ENCODE data around the gene ARMC8.

The ARMC8 gene

GRCh38 chr3:138203938-138204337 lies 16.8 kb downstream of the ARMC8 start:
- ATAC-seq (replicated peaks; ENCODE audit: extremely low read depth, poor library complexity, severe bottlenecking) = no peak
- Mint-ChIP-seq H3K36me3 (ENCODE audit: insufficient read depth) (peaks cover 2% of the 10 kb centered on the region), H3K27ac (ENCODE audit: low read depth) (no peak overlapping the region), H3K9me3 (no peaks in the 10 kb centered on the region), H3K4me3 (no peak overlapping the region), H3K4me1 (peaks cover 69% of the 10 kb centered on the region), H3K27me3 (no peaks in the 10 kb centered on the region)
- DNase-seq (ENCODE audit: low spot score in 2 of 2) = no peak

- Mint-ChIP-seq H3K9me3 (no peaks in the 10 kb centered on the region), H3K27ac (ENCODE audit: low read depth) (no peak overlapping the region), H3K4me3 (no peak overlapping the region), H3K27me3 (no peaks in the 10 kb centered on the region), H3K36me3 (ENCODE audit: insufficient read depth) (peaks cover 2% of the 10 kb centered on the region), H3K4me1 (peaks cover 61% of the 10 kb centered on the region)
- ATAC-seq (replicated peaks; ENCODE audit: extremely low read depth, poor library complexity, severe bottlenecking) = no peak
- no peak for DNase-seq (ENCODE audit: low spot score in 2 of 2)
Observed at GRCh38 chr3:138205527-138205926, 18.4 kb downstream of the ARMC8 start.

GRCh38 chr3:138206196-138206595 lies 19.1 kb downstream of the ARMC8 start:
- DNase-seq (ENCODE audit: low spot score in 2 of 2) (no peak), ATAC-seq (replicated peaks; ENCODE audit: extremely low read depth, poor library complexity, severe bottlenecking) (no peak)
- no peaks in the 10 kb centered on the region for H3K36me3 Mint-ChIP-seq (ENCODE audit: insufficient read depth)
- no peak overlapping the region for H3K4me3 Mint-ChIP-seq
- no peak overlapping the region for H3K27ac Mint-ChIP-seq (ENCODE audit: low read depth)
- no peaks in the 10 kb centered on the region for H3K27me3 Mint-ChIP-seq
- peaks cover 62% of the 10 kb centered on the region for H3K4me1 Mint-ChIP-seq
- H3K9me3 Mint-ChIP-seq = no peaks in the 10 kb centered on the region

GRCh38 chr3:138210528-138210927 lies 23.4 kb downstream of the ARMC8 start:
- Mint-ChIP-seq H3K4me3 (no peak overlapping the region), H3K27ac (ENCODE audit: low read depth) (no peak overlapping the region), H3K27me3 (no peaks in the 10 kb centered on the region), H3K4me1 (peaks cover 46% of the 10 kb centered on the region), H3K36me3 (ENCODE audit: insufficient read depth) (peaks cover 9% of the 10 kb centered on the region), H3K9me3 (no peaks in the 10 kb centered on the region)
- DNase-seq (ENCODE audit: low spot score in 2 of 2) (no peak), ATAC-seq (replicated peaks; ENCODE audit: extremely low read depth, poor library complexity, severe bottlenecking) (no peak)

- Mint-ChIP-seq H3K36me3 (ENCODE audit: insufficient read depth) (peaks cover 11% of the 10 kb centered on the region), H3K9me3 (no peaks in the 10 kb centered on the region), H3K4me1 (peaks cover 36% of the 10 kb centered on the region), H3K4me3 (no peak overlapping the region), H3K27me3 (no peaks in the 10 kb centered on the region), H3K27ac (ENCODE audit: low read depth) (no peak overlapping the region)
- DNase-seq (ENCODE audit: low spot score in 2 of 2) (no peak), ATAC-seq (replicated peaks; ENCODE audit: extremely low read depth, poor library complexity, severe bottlenecking) (no peak)
Observed at GRCh38 chr3:138213398-138214085, 26.4 kb downstream of the ARMC8 start.

DNA sequence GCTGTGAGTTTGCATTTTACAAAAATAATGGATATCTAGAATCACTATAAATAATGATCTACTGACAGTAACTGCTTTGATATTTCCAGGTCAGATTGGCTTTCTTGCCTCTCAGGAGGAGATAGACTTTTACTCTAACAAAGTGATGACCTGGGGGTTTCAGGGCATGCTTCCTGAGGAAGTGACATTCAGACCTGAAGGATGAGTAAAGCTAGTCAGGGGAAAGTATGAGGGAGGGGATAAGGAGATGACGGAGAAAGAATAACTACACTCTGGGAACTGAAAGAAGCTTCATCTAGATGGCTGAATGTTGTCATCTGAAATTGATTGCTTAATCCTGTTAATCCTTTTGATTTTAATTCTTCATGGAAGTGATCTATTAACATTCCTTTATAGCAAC lies 32.2 kb downstream of the ARMC8 start:
- Mint-ChIP-seq H3K9me3 (no peaks in the 10 kb centered on the region), H3K27me3 (no peaks in the 10 kb centered on the region), H3K27ac (ENCODE audit: low read depth) (no peak overlapping the region), H3K36me3 (ENCODE audit: insufficient read depth) (peaks cover 17% of the 10 kb centered on the region), H3K4me3 (no peak overlapping the region), H3K4me1 (peaks cover 26% of the 10 kb centered on the region)
- ATAC-seq (replicated peaks; ENCODE audit: extremely low read depth, poor library complexity, severe bottlenecking) (no peak), DNase-seq (ENCODE audit: low spot score in 2 of 2) (no peak)

DNA sequence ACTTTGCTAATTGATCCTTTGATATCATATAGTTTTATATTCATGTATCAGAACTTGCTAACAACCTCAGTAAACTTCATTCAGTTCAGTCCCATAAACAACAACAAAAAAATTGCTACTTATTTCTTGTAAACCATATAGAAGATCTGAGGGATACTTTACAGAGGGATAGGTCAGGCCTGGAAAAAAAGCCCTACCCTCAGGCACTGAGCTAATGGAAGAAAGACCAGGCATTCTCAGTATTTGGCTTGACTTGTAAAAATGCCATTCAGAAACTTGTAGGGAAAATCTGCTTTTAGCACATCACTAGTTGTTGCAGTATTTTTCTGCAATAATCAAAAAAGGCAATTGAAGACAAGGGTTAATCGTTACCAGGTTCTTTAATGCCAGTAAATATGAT lies 33.1 kb downstream of the ARMC8 start:
- no peak overlapping the region for H3K4me3 Mint-ChIP-seq
- ATAC-seq (replicated peaks; ENCODE audit: extremely low read depth, poor library complexity, severe bottlenecking) (no peak), DNase-seq (ENCODE audit: low spot score in 2 of 2) (no peak)
- H3K27me3 Mint-ChIP-seq = no peaks in the 10 kb centered on the region
- H3K27ac Mint-ChIP-seq (ENCODE audit: low read depth) = peak overlapping the region; percentile 7
- H3K36me3 Mint-ChIP-seq (ENCODE audit: insufficient read depth) = peaks cover 24% of the 10 kb centered on the region
- H3K9me3 Mint-ChIP-seq = no peaks in the 10 kb centered on the region
- peaks cover 26% of the 10 kb centered on the region for H3K4me1 Mint-ChIP-seq

GRCh38 chr3:138220788-138221187 lies 33.7 kb downstream of the ARMC8 start:
- H3K27me3 Mint-ChIP-seq = no peaks in the 10 kb centered on the region
- ATAC-seq (replicated peaks; ENCODE audit: extremely low read depth, poor library complexity, severe bottlenecking) (no peak), DNase-seq (ENCODE audit: low spot score in 2 of 2) (no peak)
- peaks cover 29% of the 10 kb centered on the region for H3K36me3 Mint-ChIP-seq (ENCODE audit: insufficient read depth)
- no peak overlapping the region for H3K4me3 Mint-ChIP-seq
- peak overlapping the region; percentile 17 for H3K27ac Mint-ChIP-seq (ENCODE audit: low read depth)
- H3K9me3 Mint-ChIP-seq = no peaks in the 10 kb centered on the region
- peaks cover 26% of the 10 kb centered on the region for H3K4me1 Mint-ChIP-seq

DNA sequence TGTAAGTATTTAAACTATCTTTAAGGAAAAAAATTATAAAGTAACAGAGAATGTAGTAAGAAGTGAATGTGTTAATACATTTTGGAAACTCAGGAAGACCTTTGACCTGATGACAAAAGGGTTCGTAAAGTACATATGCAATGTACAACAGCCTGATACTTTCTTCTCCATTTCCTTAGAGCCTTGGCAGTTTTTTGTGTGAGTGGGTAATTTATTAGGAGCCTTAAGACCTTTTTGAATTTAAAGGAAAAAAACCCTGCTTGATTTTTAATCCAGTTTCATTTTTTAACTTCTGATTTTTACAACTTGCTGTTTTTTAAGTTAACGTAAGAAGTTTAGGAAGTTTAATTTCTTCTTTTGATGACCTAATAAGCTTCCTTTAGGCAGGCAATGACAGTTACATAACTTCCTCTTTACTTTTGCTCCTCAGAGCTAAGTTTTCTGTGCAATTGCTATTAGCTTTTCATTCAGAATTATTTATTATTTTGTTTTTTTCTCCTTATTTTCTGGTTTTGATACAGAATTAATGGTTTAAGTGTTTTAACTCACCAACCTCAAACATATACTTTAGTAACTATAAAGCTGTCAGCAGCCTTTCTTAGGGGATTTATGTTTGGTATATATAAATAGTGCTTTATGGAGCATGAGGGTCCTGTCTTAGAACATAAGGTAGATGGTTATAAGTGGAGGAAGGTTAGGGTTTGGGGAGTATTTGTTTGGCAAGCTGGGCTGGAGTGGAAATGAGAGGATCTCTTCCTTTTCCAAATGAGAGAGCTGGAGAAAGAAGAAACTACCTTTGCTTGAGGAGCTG lies 35.2 kb downstream of the ARMC8 start:
- H3K4me3 Mint-ChIP-seq = no peak overlapping the region
- DNase-seq (ENCODE audit: low spot score in 2 of 2) = no peak
- H3K27me3 Mint-ChIP-seq = no peaks in the 10 kb centered on the region
- H3K36me3 Mint-ChIP-seq (ENCODE audit: insufficient read depth) = peaks cover 42% of the 10 kb centered on the region
- H3K9me3 Mint-ChIP-seq = no peaks in the 10 kb centered on the region
- H3K27ac Mint-ChIP-seq (ENCODE audit: low read depth) = peak overlapping the region; percentile 17
- peaks cover 26% of the 10 kb centered on the region for H3K4me1 Mint-ChIP-seq
- no peak for ATAC-seq (replicated peaks; ENCODE audit: extremely low read depth, poor library complexity, severe bottlenecking)

GRCh38 chr3:138222942-138223287 lies 35.8 kb downstream of the ARMC8 start:
- ATAC-seq (replicated peaks; ENCODE audit: extremely low read depth, poor library complexity, severe bottlenecking) (no peak), DNase-seq (ENCODE audit: low spot score in 2 of 2) (no peak)
- Mint-ChIP-seq H3K36me3 (ENCODE audit: insufficient read depth) (peaks cover 45% of the 10 kb centered on the region), H3K27ac (ENCODE audit: low read depth) (no peak overlapping the region), H3K27me3 (no peaks in the 10 kb centered on the region), H3K9me3 (no peaks in the 10 kb centered on the region), H3K4me1 (peaks cover 20% of the 10 kb centered on the region), H3K4me3 (no peak overlapping the region)

- no peaks in the 10 kb centered on the region for H3K27me3 Mint-ChIP-seq
Observed at GRCh38 chr3:138227650-138228049, 40.5 kb downstream of the ARMC8 start.

GRCh38 chr3:138230525-138230924 lies 43.4 kb downstream of the ARMC8 start:
- no peaks in the 10 kb centered on the region for H3K9me3 Mint-ChIP-seq
- no peak for DNase-seq (ENCODE audit: low spot score in 2 of 2)
- H3K27me3 Mint-ChIP-seq = no peaks in the 10 kb centered on the region
- no peak for ATAC-seq (replicated peaks; ENCODE audit: extremely low read depth, poor library complexity, severe bottlenecking)
- H3K36me3 Mint-ChIP-seq (ENCODE audit: insufficient read depth) = peaks cover 50% of the 10 kb centered on the region
- H3K4me1 Mint-ChIP-seq = peaks cover 8% of the 10 kb centered on the region
- no peak overlapping the region for H3K27ac Mint-ChIP-seq (ENCODE audit: low read depth)
- H3K4me3 Mint-ChIP-seq = no peak overlapping the region

More at GRCh38 chr3:138227650-138228049, 40.5 kb downstream of the ARMC8 start:
- ATAC-seq (replicated peaks; ENCODE audit: extremely low read depth, poor library complexity, severe bottlenecking) (no peak), DNase-seq (ENCODE audit: low spot score in 2 of 2) (no peak)
- H3K4me1 Mint-ChIP-seq = no peaks in the 10 kb centered on the region
- no peaks in the 10 kb centered on the region for H3K9me3 Mint-ChIP-seq
- peaks cover 62% of the 10 kb centered on the region for H3K36me3 Mint-ChIP-seq (ENCODE audit: insufficient read depth)
- peak overlapping the region; percentile 24 for H3K27ac Mint-ChIP-seq (ENCODE audit: low read depth)
- no peak overlapping the region for H3K4me3 Mint-ChIP-seq

DNA sequence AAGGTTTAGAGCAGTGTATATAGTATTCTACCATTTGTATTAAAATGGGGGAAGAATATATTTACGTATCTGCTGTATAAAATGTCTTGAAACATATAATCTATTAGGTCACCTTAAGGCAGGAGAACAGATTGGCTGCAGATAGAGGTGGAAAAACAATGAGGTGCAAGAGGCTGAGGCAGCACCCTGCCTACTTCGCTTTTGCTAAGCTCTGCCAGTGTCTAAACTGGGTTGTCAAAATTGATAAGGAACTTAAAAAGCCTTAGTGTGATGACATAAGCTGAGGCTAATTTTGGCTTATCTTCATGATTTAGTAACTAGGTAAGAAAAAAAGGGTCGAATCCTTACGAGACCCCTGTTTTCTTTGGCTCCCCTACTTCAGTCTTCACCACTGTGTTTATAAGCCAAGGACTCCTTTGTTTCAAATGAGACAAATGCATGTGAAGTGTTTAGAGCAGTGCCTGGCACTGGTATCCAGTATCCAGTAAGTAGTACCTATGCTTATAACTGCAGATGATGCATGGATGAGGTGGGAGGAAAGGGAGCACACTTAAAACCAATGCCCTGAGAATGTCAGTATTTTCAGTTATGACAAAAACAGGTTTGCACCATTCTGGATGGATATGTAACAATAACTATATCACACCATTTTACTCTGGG lies 45.7 kb downstream of the ARMC8 start:
- Mint-ChIP-seq H3K9me3 (no peaks in the 10 kb centered on the region), H3K27ac (ENCODE audit: low read depth) (peak overlapping the region; percentile 35), H3K27me3 (no peaks in the 10 kb centered on the region), H3K4me3 (no peak overlapping the region), H3K36me3 (ENCODE audit: insufficient read depth) (peaks cover 46% of the 10 kb centered on the region), H3K4me1 (peaks cover 8% of the 10 kb centered on the region)
- ATAC-seq (replicated peaks; ENCODE audit: extremely low read depth, poor library complexity, severe bottlenecking) = no peak
- no peak for DNase-seq (ENCODE audit: low spot score in 2 of 2)

Data from central memory CD8-positive, alpha-beta T cell (primary cell).